GM23338 (cell line): ENCODE measurements around the gene OLFML2A. TPM values are rescaled to one million over a fixed set of nuclear protein-coding genes. Genes with fewer than 3 reads are reported as not detected.
A peak's percentile ranks its signal among the peaks of the same experiment; 100 is the strongest.

Source experiments
- ATAC-seq: fragments of 200-7000 bp; cut with Tn5 transposase; 3 replicates; pipeline ENCODE4 v1.9.1; 2020
- DNase-seq: peaks from one replicate; pipeline ENCODE4 v3.0.0-alpha.2; 2015; ENCODE audit warnings: low spot score
- H2AFZ ChIP-seq: fragments of 200-600 bp; sonication (generic); 2 replicates; pipeline ENCODE4 v1.8.0; 2016; ENCODE audit warnings: antibody characterized with exemption, mild to moderate bottlenecking, moderate library complexity
- H3F3A ChIP-seq: fragments of 200-600 bp; sonication (generic); replicated peaks from 2 replicates; pipeline ENCODE4 v1.8.0; 2017; ENCODE audit warnings: antibody characterized with exemption, mixed run types, low read depth
- H3K27ac ChIP-seq: fragments of 200-600 bp; sonication (generic); 2 replicates; pipeline ENCODE4 v1.6.1; 2016; ENCODE audit warnings: low read depth
- H3K27me3 ChIP-seq: fragments of 200-600 bp; sonication (generic); 2 replicates; pipeline ENCODE4 v1.8.0; 2016; ENCODE audit warnings: mild to moderate bottlenecking, mixed run types, moderate library complexity; ENCODE audit not compliant: insufficient read depth
- H3K36me3 ChIP-seq: fragments of 200-600 bp; sonication (generic); 2 replicates; pipeline ENCODE4 v1.8.0; 2016; ENCODE audit warnings: mild to moderate bottlenecking; ENCODE audit not compliant: insufficient read depth
- H3K4me1 ChIP-seq: fragments of 200-600 bp; sonication (generic); 2 replicates; pipeline ENCODE4 v1.8.0; 2016; ENCODE audit warnings: mild to moderate bottlenecking, moderate library complexity; ENCODE audit not compliant: insufficient read depth
- H3K4me2 ChIP-seq: fragments of 200-600 bp; sonication (generic); 2 replicates; pipeline ENCODE4 v1.7.1; 2017; ENCODE audit warnings: mixed run types
- H3K4me3 ChIP-seq: fragments of 200-600 bp; sonication (generic); 2 replicates; pipeline ENCODE4 v1.6.1; 2016; ENCODE audit warnings: mixed run types
- H3K79me2 ChIP-seq: fragments of 200-600 bp; sonication (generic); replicated peaks from 2 replicates; pipeline ENCODE4 v1.8.0; 2017; ENCODE audit warnings: mild to moderate bottlenecking; ENCODE audit not compliant: insufficient read depth
- H3K9me2 ChIP-seq: fragments of 200-600 bp; sonication (generic); 2 replicates; pipeline ENCODE4 v1.8.0; 2017; ENCODE audit not compliant: insufficient read depth
- H4K20me1 ChIP-seq: fragments of 200-600 bp; sonication (generic); replicated peaks from 2 replicates; pipeline ENCODE4 v1.8.0; 2017; ENCODE audit warnings: mild to moderate bottlenecking; ENCODE audit not compliant: insufficient read depth
- H3K27ac Mint-ChIP-seq: 2 replicates; pipeline ENCODE4 v1.8.0; 2020; ENCODE audit warnings: inconsistent platforms, mild to moderate bottlenecking, moderate library complexity, mixed read lengths
- H3K27me3 Mint-ChIP-seq: 3 replicates; pipeline ENCODE4 v1.8.0; 2022; ENCODE audit warnings: low read depth, mild to moderate bottlenecking, moderate library complexity, mixed read lengths, inconsistent platforms; ENCODE audit not compliant: insufficient read depth, poor library complexity
- H3K36me3 Mint-ChIP-seq: 3 replicates; pipeline ENCODE4 v1.8.0; 2021; ENCODE audit warnings: low read depth, mild to moderate bottlenecking, inconsistent platforms, moderate library complexity, mixed read lengths
- H3K4me1 Mint-ChIP-seq: 3 replicates; pipeline ENCODE4 v1.8.0; 2020; ENCODE audit warnings: mild to moderate bottlenecking, inconsistent platforms, mixed read lengths
- H3K4me3 Mint-ChIP-seq: 3 replicates; pipeline ENCODE4 v1.8.0; 2021; ENCODE audit warnings: moderate library complexity, mild to moderate bottlenecking, inconsistent platforms, mixed read lengths
- H3K9me3 Mint-ChIP-seq: 3 replicates; pipeline ENCODE4 v1.8.0; 2020; ENCODE audit warnings: moderate library complexity, mild to moderate bottlenecking, inconsistent platforms, mixed read lengths
- CREB1 ChIP-seq: fragments of 250-450 bp; sonication (Bioruptor Pico); IDR thresholded peaks from 2 replicates; pipeline ENCODE4 v1.5.0; 2020; ENCODE audit warnings: low read depth, mild to moderate bottlenecking, moderate library complexity
- EZH2 ChIP-seq: fragments of 200-600 bp; sonication (generic); IDR thresholded peaks from one replicate; pipeline ENCODE4 v1.8.0; 2017; ENCODE audit warnings: antibody characterized with exemption, mild to moderate bottlenecking, low read depth; ENCODE audit not compliant: unreplicated experiment
- EZH2phosphoT487 ChIP-seq: fragments of 200-600 bp; sonication (generic); IDR thresholded peaks from one replicate; pipeline ENCODE4 v1.8.1; 2018; ENCODE audit warnings: antibody characterized with exemption; ENCODE audit not compliant: unreplicated experiment
- JUNB ChIP-seq: IDR thresholded peaks from one replicate; pipeline ENCODE4 v1.6.1; 2016; ENCODE audit warnings: antibody characterized with exemption; ENCODE audit not compliant: unreplicated experiment
- POLR2AphosphoS5 ChIP-seq: IDR thresholded peaks from 2 replicates; pipeline ENCODE4 v1.6.1; 2016; ENCODE audit warnings: antibody characterized with exemption, low read depth
- REST ChIP-seq: IDR thresholded peaks from one replicate; pipeline ENCODE4 v1.6.1; 2018; ENCODE audit warnings: antibody characterized with exemption; ENCODE audit not compliant: unreplicated experiment
- STAT1 ChIP-seq: IDR thresholded peaks from one replicate; pipeline ENCODE4 v1.6.1; 2016; ENCODE audit warnings: antibody characterized with exemption; ENCODE audit not compliant: unreplicated experiment
- ZNF114 ChIP-seq: fragments of 250-450 bp; sonication (Bioruptor Pico); IDR thresholded peaks from 2 replicates; pipeline ENCODE4 v1.5.0; 2020; ENCODE audit warnings: mild to moderate bottlenecking, moderate library complexity
- ZNF331 ChIP-seq: fragments of 250-450 bp; sonication (Bioruptor Pico); IDR thresholded peaks from 2 replicates; pipeline ENCODE4 v1.5.0; 2020; ENCODE audit warnings: low read depth, mild to moderate bottlenecking, moderate library complexity
- polyA plus RNA-seq: library from polyadenylated mRNA; unstranded; fragments of >200 nt; fragmentation: Nextera tagmentation; extraction: Ambion mirVana; gene quantifications from 2 replicates; pipeline ENCODE4 v1.2.1, GENCODE V29; 2016
- total RNA-seq: library from RNA; depleted of rRNA; stranded (reverse); fragments of >200 nt; shearing (Covaris generic); gene quantifications from 2 replicates; pipeline ENCODE4 v1.2.3, GENCODE V29; 2014
- TF ChIP-seq, protein P1 (sequence below): IDR thresholded peaks from 2 replicates; pipeline ENCODE4 v1.6.1; 2016; ENCODE audit warnings: antibody characterized with exemption
- TF ChIP-seq, protein P2 (sequence below), 2 experiments: fragments of 200-600 bp in 1 of 2; sonication (generic) in 1 of 2; conservative IDR thresholded peaks; 2 replicates each; pipeline versions ENCODE4 v1.5.1 to v1.6.1; 2016 to 2017; ENCODE audit warnings: antibody characterized with exemption in 2 of 2, low read depth in 2 of 2, mild to moderate bottlenecking in 2 of 2, moderate library complexity in 1 of 2

OLFML2A gene
- total and polyA plus RNA-seq, 2 experiments from 2014 or later = 1.1 to 6.7 TPM

DNA sequence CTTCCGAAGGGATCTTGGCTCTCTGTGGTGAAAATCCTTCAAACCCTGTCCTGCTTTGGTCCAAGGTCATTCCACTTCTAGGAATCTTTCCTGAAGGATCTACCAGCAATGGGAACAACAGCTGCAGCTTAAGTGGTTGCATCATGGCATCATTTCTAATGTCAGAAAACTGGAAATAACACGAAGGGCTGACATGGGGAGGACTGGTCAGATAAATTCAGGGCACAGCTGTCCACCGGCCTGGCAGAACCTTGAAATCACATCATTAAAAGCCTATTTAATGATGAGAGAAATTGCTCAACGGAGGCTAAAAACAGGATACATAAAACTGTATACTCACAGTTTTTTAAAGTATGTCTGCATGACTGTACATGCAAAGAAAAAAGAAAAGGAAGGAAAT lies 28.3 kb downstream of the OLFML2A start (continued):
- TF ChIP-seq EZH2 (no peak), ZNF331 (CRISPR knock-in tag) (no peak), ZNF114 (CRISPR knock-in tag) (no peak), STAT1 (no peak), JUNB (no peak)

DNA sequence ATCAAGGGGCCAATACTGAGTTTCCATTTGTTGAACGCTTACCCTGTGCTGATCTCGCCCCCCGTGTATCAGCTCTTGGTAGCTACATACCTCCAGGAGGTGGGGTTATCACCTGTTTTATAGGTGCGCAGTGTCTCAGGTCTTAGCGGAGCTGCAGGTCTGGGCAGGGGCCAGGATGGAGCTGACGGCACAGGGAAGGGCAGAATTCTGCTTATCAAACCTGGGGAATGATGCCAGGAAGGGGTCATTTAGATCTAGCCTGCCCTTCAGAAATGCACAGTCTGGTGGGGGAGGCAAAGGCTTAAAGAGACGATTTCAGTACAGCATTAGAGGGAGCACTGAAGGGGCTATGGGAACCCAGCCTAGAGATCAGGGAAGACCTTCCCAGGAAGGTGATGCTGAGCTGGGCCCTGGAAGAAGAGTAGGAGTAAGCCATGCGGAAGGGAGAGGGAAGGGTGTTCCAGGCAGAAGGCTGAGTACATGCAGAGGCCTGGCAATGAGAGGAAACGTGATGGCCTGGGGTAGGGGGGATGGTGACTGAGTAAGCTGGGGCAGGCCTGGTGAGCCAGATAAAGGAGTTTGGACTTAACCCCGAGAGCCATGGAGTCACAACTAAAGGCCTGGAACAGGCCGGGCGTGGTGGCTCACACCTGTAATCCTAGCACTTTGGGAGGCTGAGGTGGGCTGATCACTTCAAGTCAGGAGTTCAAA lies 31.5 kb downstream of the OLFML2A start:
- no peaks in the 10 kb centered on the region for H3K79me2 ChIP-seq
- peaks cover 14% of the 10 kb centered on the region for H3K4me1 ChIP-seq
- H3K27me3 Mint-ChIP-seq = peaks cover 8% of the 10 kb centered on the region
- H3K4me1 Mint-ChIP-seq = peaks cover 33% of the 10 kb centered on the region
- H3K4me3 ChIP-seq = no peak overlapping the region
- no peak overlapping the region for H3K27ac ChIP-seq
- no peaks in the 10 kb centered on the region for H3K36me3 ChIP-seq
- DNase-seq = no peak
- ATAC-seq = no peak
- no peak overlapping the region for H3K4me3 Mint-ChIP-seq
- no peaks in the 10 kb centered on the region for H3K27me3 ChIP-seq
- H3K36me3 Mint-ChIP-seq = no peaks in the 10 kb centered on the region; the same call in 2 of the 3 replicates
- H3K9me3 Mint-ChIP-seq = no peaks in the 10 kb centered on the region
- TF ChIP-seq, protein P1, sequence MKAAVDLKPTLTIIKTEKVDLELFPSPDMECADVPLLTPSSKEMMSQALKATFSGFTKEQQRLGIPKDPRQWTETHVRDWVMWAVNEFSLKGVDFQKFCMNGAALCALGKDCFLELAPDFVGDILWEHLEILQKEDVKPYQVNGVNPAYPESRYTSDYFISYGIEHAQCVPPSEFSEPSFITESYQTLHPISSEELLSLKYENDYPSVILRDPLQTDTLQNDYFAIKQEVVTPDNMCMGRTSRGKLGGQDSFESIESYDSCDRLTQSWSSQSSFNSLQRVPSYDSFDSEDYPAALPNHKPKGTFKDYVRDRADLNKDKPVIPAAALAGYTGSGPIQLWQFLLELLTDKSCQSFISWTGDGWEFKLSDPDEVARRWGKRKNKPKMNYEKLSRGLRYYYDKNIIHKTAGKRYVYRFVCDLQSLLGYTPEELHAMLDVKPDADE = no peak
- no peak for TF ChIP-seq JUNB
- TF ChIP-seq POLR2AphosphoS5 = no peak
- H4K20me1 ChIP-seq = no peaks in the 10 kb centered on the region
- peak overlapping the region; percentile 6; the same call in 1 of the 2 replicates for H3K27ac Mint-ChIP-seq
- H3K9me2 ChIP-seq = no peaks in the 10 kb centered on the region
- H3K4me2 ChIP-seq = no peak overlapping the region
- no peak overlapping the region for H2AFZ ChIP-seq
- 0 out of 2 replicates have a peak, but pooled peaks cover 7% of the 10 kb centered on the region for H3F3A ChIP-seq

DNA sequence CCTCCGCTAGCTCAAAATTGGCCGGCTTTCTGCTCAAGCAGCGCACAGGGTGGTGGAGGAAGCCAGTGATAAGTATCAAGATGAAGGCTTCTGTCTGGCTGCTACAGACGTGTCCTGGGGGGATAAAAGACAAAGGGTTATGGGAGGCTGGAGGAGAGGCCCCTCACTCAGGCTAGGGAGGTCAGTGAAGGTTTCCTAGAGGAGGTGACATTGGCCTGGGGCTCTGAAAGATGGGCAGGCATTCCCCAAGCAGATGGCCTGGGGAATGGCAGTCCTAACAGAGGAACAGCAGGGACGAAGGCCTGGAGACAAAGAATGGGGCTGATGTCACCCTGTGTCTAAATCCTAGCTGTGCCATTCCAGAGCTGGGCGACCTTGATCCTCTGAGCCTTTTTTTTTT lies 32.3 kb downstream of the OLFML2A start:
- no peaks in the 10 kb centered on the region for H3K79me2 ChIP-seq
- no peaks in the 10 kb centered on the region for H3K27me3 ChIP-seq
- H3K4me1 ChIP-seq = peaks cover 14% of the 10 kb centered on the region
- H2AFZ ChIP-seq = no peak overlapping the region
- ATAC-seq (no peak), DNase-seq (no peak)
- H3K4me3 Mint-ChIP-seq = no peak overlapping the region
- no peaks in the 10 kb centered on the region for H3K9me3 Mint-ChIP-seq
- no peak overlapping the region for H3K27ac ChIP-seq
- H3K4me3 ChIP-seq = no peak overlapping the region
- H3K27me3 Mint-ChIP-seq = peaks cover 8% of the 10 kb centered on the region
- no peak overlapping the region for H3K4me2 ChIP-seq
- no peaks in the 10 kb centered on the region; the same call in 2 of the 3 replicates for H3K36me3 Mint-ChIP-seq
- H4K20me1 ChIP-seq = no peaks in the 10 kb centered on the region
- peaks cover 34% of the 10 kb centered on the region for H3K4me1 Mint-ChIP-seq
- H3F3A ChIP-seq = 0 out of 2 replicates have a peak, but pooled peaks cover 8% of the 10 kb centered on the region
- H3K9me2 ChIP-seq = no peaks in the 10 kb centered on the region
- H3K36me3 ChIP-seq = no peaks in the 10 kb centered on the region
- H3K27ac Mint-ChIP-seq = no peak overlapping the region
- TF ChIP-seq CREB1 (no peak), EZH2phosphoT487 (no peak), REST (no peak), STAT1 (no peak), ZNF331 (CRISPR knock-in tag) (no peak)
- TF ChIP-seq, protein P1 = no peak
- TF ChIP-seq, protein P2, sequence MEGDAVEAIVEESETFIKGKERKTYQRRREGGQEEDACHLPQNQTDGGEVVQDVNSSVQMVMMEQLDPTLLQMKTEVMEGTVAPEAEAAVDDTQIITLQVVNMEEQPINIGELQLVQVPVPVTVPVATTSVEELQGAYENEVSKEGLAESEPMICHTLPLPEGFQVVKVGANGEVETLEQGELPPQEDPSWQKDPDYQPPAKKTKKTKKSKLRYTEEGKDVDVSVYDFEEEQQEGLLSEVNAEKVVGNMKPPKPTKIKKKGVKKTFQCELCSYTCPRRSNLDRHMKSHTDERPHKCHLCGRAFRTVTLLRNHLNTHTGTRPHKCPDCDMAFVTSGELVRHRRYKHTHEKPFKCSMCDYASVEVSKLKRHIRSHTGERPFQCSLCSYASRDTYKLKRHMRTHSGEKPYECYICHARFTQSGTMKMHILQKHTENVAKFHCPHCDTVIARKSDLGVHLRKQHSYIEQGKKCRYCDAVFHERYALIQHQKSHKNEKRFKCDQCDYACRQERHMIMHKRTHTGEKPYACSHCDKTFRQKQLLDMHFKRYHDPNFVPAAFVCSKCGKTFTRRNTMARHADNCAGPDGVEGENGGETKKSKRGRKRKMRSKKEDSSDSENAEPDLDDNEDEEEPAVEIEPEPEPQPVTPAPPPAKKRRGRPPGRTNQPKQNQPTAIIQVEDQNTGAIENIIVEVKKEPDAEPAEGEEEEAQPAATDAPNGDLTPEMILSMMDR (conservative IDR thresholded peaks at IDR 0.05; ENCODE audit: low read depth in 2 of 2) = no peak
